ENCODE data around the gene NEURL1B.

GRCh38 chr5:172705576-172706084 lies 64.6 kb downstream of the NEURL1B start:
- TF ChIP-seq CTCF (IDR thresholded peaks at IDR 0.05) (no peak), POLR2A (IDR thresholded peaks at IDR 0.05) (no peak)
